GM12878 (cell line): ENCODE measurements around the gene TMEM201. TPM values are rescaled to one million over a fixed set of nuclear protein-coding genes. Genes with fewer than 3 reads are reported as not detected.

Experiments
- ATAC-seq: fragments of 200-7000 bp; cut with Tn5 transposase; 3 replicates; pipeline ENCODE4 v1.9.1; 2020; ENCODE audit warnings: mild to moderate bottlenecking, moderate library complexity
- BruUV-seq: library from RNA; stranded (reverse); fragments of 400-500 nt; replicated peaks from 2 replicates; lab custom pipeline; 2021; lab: Mats Ljungman, UMichigan
- CTCF ChIA-PET: fragments of 300-600 bp; sonication (Branson Sonifier 250); formaldehyde crosslinking; extraction: SDS; loops from one replicate; lab custom pipeline; 2021; ENCODE audit warnings: inconsistent platforms; lab: Yijun Ruan, JAX
- POLR2A ChIA-PET: fragments of 350-600 bp; formaldehyde crosslinking; extraction: SDS; loops from one replicate; lab custom pipeline; 2021; ENCODE audit warnings: inconsistent platforms; lab: Charles Lee
- RAD21 ChIA-PET: fragments of 300-600 bp; sonication (Branson Sonifier 250); formaldehyde crosslinking; loops from one replicate; lab custom pipeline; 2023; ENCODE audit warnings: antibody characterized with exemption; ENCODE audit not compliant: unreplicated experiment; lab: Charles Lee
- SMC1A ChIA-PET: fragments of 300-600 bp; sonication (Branson Sonifier 250); formaldehyde crosslinking; loops from one replicate; lab custom pipeline; 2023; ENCODE audit not compliant: unreplicated experiment, uncharacterized antibody; lab: Charles Lee
- DNase-seq: peaks from one replicate; pipeline ENCODE4 v3.0.0-alpha.2; 2011; ENCODE audit warnings: low read depth, low spot score
- FAIRE-seq: peaks from 3 replicates; lab custom pipeline; 2011; peaks lifted over from hg19 to GRCh38; lab: Jason Lieb, UNC
- H2AFZ ChIP-seq: 2 replicates; pipeline ENCODE4 v1.6.0; 2011; ENCODE audit warnings: low read depth, low read length, control low read depth; ENCODE audit not compliant: control insufficient read depth
- H3K27ac ChIP-seq: 2 replicates; pipeline ENCODE4 v1.5.1; 2011; ENCODE audit warnings: control low read depth; ENCODE audit not compliant: control insufficient read depth, insufficient read depth
- H3K27me3 ChIP-seq, 2 experiments: replicated peaks in 1 of 2; 2 replicates each; pipeline versions ENCODE4 v1.6.0 to v1.6.1; 2011; ENCODE audit warnings: low read length in 1 of 2; ENCODE audit not compliant: control insufficient read depth in 2 of 2, insufficient read depth in 2 of 2
- H3K36me3 ChIP-seq, 2 experiments: 2 replicates each; pipeline ENCODE4 v1.5.1; 2011; ENCODE audit warnings: low read length in 1 of 2; ENCODE audit not compliant: control insufficient read depth in 2 of 2, insufficient read depth in 2 of 2
- H3K4me1 ChIP-seq: 2 replicates; pipeline ENCODE4 v1.6.1; 2011; ENCODE audit warnings: mild to moderate bottlenecking, low read length, moderate library complexity, mixed read lengths; ENCODE audit not compliant: control insufficient read depth, insufficient read depth
- H3K4me2 ChIP-seq: 2 replicates; pipeline ENCODE4 v1.6.0; 2011; ENCODE audit warnings: control low read depth; ENCODE audit not compliant: control insufficient read depth, insufficient read depth
- H3K4me3 ChIP-seq: fragments of 200-600 bp; sonication (generic); 2 replicates; pipeline ENCODE4 v1.5.1; 2016
- H3K79me2 ChIP-seq: 2 replicates; pipeline ENCODE4 v1.6.0; 2011; ENCODE audit warnings: low read length; ENCODE audit not compliant: control insufficient read depth, insufficient read depth
- H3K9ac ChIP-seq: 2 replicates; pipeline ENCODE4 v1.8.0; 2011; ENCODE audit warnings: low read length, control low read depth, mixed read lengths; ENCODE audit not compliant: control insufficient read depth, insufficient read depth
- H3K9me3 ChIP-seq: replicated peaks from 3 replicates; pipeline ENCODE4 v1.5.1; 2011; ENCODE audit warnings: mild to moderate bottlenecking, low read length; ENCODE audit not compliant: control insufficient read depth, insufficient read depth
- H4K20me1 ChIP-seq: 2 replicates; pipeline ENCODE4 v1.6.0; 2011; ENCODE audit not compliant: control insufficient read depth, insufficient read depth
- BRCA1 ChIP-seq: IDR thresholded peaks from 2 replicates; pipeline ENCODE4 v1.6.1; 2011; ENCODE audit warnings: low read depth, low read length, improper control_type of control experiment
- CTCF ChIP-seq, 3 experiments: IDR thresholded peaks in 2 of 3; conservative IDR thresholded peaks in 1 of 3; 2 replicates each; pipeline ENCODE4 v1.5.1; 2011; ENCODE audit warnings: low read depth in 3 of 3, low read length in 3 of 3, mild to moderate bottlenecking in 3 of 3, control low read depth in 2 of 3, moderate library complexity in 2 of 3, inconsistent platforms in 1 of 3, mixed read lengths in 1 of 3; ENCODE audit not compliant: control insufficient read depth in 2 of 3, insufficient read depth in 1 of 3; ENCODE audit errors: extremely low read depth in 1 of 3
- EGR1 ChIP-seq, 2 experiments: IDR thresholded peaks; 1 replicate in 1 of 2; 2 replicates in 1 of 2; pipeline ENCODE4 v1.6.1; 2011 to 2012; ENCODE audit warnings: low read depth in 2 of 2, low read length in 2 of 2, borderline replicate concordance in 1 of 2, mild to moderate bottlenecking in 1 of 2, moderate library complexity in 1 of 2
- GATAD2B ChIP-seq: fragments of 450-650 bp; conservative IDR thresholded peaks from 2 replicates; pipeline ENCODE4 v1.6.1; 2017; ENCODE audit warnings: low read depth, mild to moderate bottlenecking, moderate library complexity
- IRF3 ChIP-seq: fragments of 450-650 bp; IDR thresholded peaks from 2 replicates; pipeline ENCODE4 v1.6.1; 2014; ENCODE audit warnings: mild to moderate bottlenecking
- MXI1 ChIP-seq: fragments of 150-350 bp; IDR thresholded peaks from 2 replicates; pipeline ENCODE4 v1.6.1; 2011; ENCODE audit warnings: low read depth, mild to moderate bottlenecking, inconsistent platforms, low read length, improper control_type of control experiment
- PRDM15 ChIP-seq: fragments of 450-650 bp; formaldehyde crosslinking; IDR thresholded peaks from 2 replicates; pipeline ENCODE4 v1.4.0; 2020; ENCODE audit warnings: mild to moderate bottlenecking, moderate library complexity
- STAT1 ChIP-seq: fragments of 450-650 bp; conservative IDR thresholded peaks from 2 replicates; pipeline ENCODE4 v1.6.1; 2014; ENCODE audit warnings: antibody characterized with exemption, mild to moderate bottlenecking
- SUPT20H ChIP-seq: IDR thresholded peaks from 2 replicates; pipeline ENCODE4 v1.6.1; 2011; ENCODE audit warnings: low read depth, mild to moderate bottlenecking, low read length, moderate library complexity, borderline replicate concordance; ENCODE audit not compliant: control insufficient read depth
- TARDBP ChIP-seq: IDR thresholded peaks from 2 replicates; pipeline ENCODE4 v1.6.1; 2016; ENCODE audit warnings: borderline replicate concordance
- YBX1 ChIP-seq: fragments of 450-650 bp; IDR thresholded peaks from 2 replicates; pipeline ENCODE4 v1.6.1; 2016; ENCODE audit warnings: antibody characterized with exemption
- ZNF217 ChIP-seq: fragments of 450-650 bp; IDR thresholded peaks from 2 replicates; pipeline ENCODE4 v1.6.1; 2017; ENCODE audit warnings: antibody characterized with exemption, mild to moderate bottlenecking
- ZNF384 ChIP-seq: IDR thresholded peaks from 2 replicates; pipeline ENCODE4 v1.6.1; 2012; ENCODE audit warnings: low read depth, mild to moderate bottlenecking, low read length, improper control_type of control experiment, borderline replicate concordance
- ZZZ3 ChIP-seq: IDR thresholded peaks from 2 replicates; pipeline ENCODE4 v1.6.1; 2011; ENCODE audit warnings: low read depth; ENCODE audit not compliant: control insufficient read depth, insufficient read length
- WGBS: methylation state at CpG from one replicate; pipeline ENCODE4 v1.1.6; 2016; ENCODE audit warnings: low lambda C conversion rate; ENCODE audit not compliant: insufficient replicate concordance, insufficient coverage; ENCODE audit errors: missing lambda C conversion rate; 5-methylcytosine and 5-hydroxymethylcytosine counted together
- in situ Hi-C: fragments of 300-500 bp; cut with MboI; formaldehyde crosslinking; loops from 9 replicates; pipeline ENCODE4 v1.14.3; 2018; ENCODE audit warnings: mixed read lengths
- intact Hi-C: fragments of 100-400 bp; cut with micrococcal nuclease; formaldehyde crosslinking; loops from one replicate; pipeline ENCODE4 v1.14.2; 2022; ENCODE audit not compliant: unreplicated experiment
- polyA plus RNA-seq, 11 experiments: library from polyadenylated mRNA; depleted of rRNA in 4 of 11; unstranded in 6 of 11; stranded (reverse) in 5 of 11; fragments of >200 nt; fragmentation: Nextera tagmentation in 4 of 11; fragmentation: Illumina TruSeq in 1 of 11; extraction: Ambion mirVana in 4 of 11; extraction: Trizol in 1 of 11; gene quantifications; 1 replicate in 1 of 11; 2 replicates in 10 of 11; pipeline versions ENCODE4 v1.2.1 to v1.2.3, GENCODE V29; 2011 to 2016; ENCODE audit warnings: inconsistent platforms in 2 of 11, missing spikeins in 2 of 11, low read depth in 1 of 11
- total RNA-seq, 4 experiments: library from RNA; depleted of rRNA in 3 of 4; stranded (reverse); fragments of >200 nt in 3 of 4; fragmentation: Illumina TruSeq in 1 of 4; extraction: Trizol in 1 of 4; gene quantifications; 2 replicates each; pipeline versions ENCODE4 v1.2.1 to v1.2.3, GENCODE V29; 2013 to 2021

Gene TMEM201
- total and polyA plus RNA-seq, 10 of the 15 experiments (the other 5 are each of a cell fraction or from before 2014, with no cell fraction given), result 0.13 to 26.6 (median 6.1) TPM

- ChIA-PET SMC1A (interaction anchor here (1.1 to 9.9 kb wide), 3 partner anchors 14 to 38 kb away, joined by 4 to 215 read pairs (median 5); no protein-coding TSS in a partner anchor), CTCF (interaction anchor here (1.8 to 12.0 kb wide), 2 partner anchors 22 to 53 kb away, joined by 7 to 203 read pairs; no protein-coding TSS in a partner anchor), POLR2A (interaction anchor here (0.5 to 11.0 kb wide), 3 partner anchors 21 to 1268 kb away, joined by 3 to 284 read pairs (median 6); no protein-coding TSS in a partner anchor), RAD21 (interaction anchor here (1.0 to 10.4 kb wide), 3 partner anchors 18 to 33 kb away, joined by 4 to 336 read pairs (median 4); no protein-coding TSS in a partner anchor)
- Histone ChIP-seq H3K4me2 (no peak overlapping the region; the same call in 1 of the 2 replicates), H3K4me3 (no peak overlapping the region), H3K27ac (no peak overlapping the region; the same call in 1 of the 2 replicates), H2AFZ (no peak overlapping the region), H3K9ac (no peak overlapping the region), H3K9me3 (no peaks in the 10 kb centered on the region), H3K79me2 (peaks cover 52% of the 10 kb centered on the region), H3K4me1 (peaks cover 9% of the 10 kb centered on the region), H3K27me3 (no peaks in the 10 kb centered on the region), H4K20me1 (no peaks in the 10 kb centered on the region), H3K36me3 (no peaks in the 10 kb centered on the region)
- in situ Hi-C loops (no loop called here), intact Hi-C loops (no loop called here)
- no peak for FAIRE-seq
- no peak for ATAC-seq
- BruUV-seq, result no TSS peak
- DNase-seq, result no peak
- TF ChIP-seq STAT1 (no peak), YBX1 (no peak), IRF3 (no peak), ZZZ3 (no peak), MXI1 (no peak), PRDM15 (no peak), SUPT20H (no peak), BRCA1 (no peak), EGR1 (IDR thresholded peaks at IDR 0.05; ENCODE audit: borderline replicate concordance in 1 of 2, low read depth in 2 of 2, low read length in 2 of 2) (no peak), ZNF384 (no peak), TARDBP (no peak), ZNF217 (no peak), GATAD2B (no peak), CTCF (IDR thresholded peaks at IDR 0.05 in 2 of 3, conservative IDR thresholded peaks at IDR 0.05 in 1 of 3; ENCODE audit: control insufficient read depth in 2 of 3, extremely low read depth in 1 of 3, insufficient read depth in 1 of 3, low read depth in 3 of 3, low read length in 3 of 3) (no peak)
- 98% methylated on average over 3 of the region's 3 CpGs for WGBS
These were observed 61.1 kb downstream of the TMEM201 start for GRCh38 chr1:9649769-9650168.
